Measurements from ENCODE around the gene MED13L. TPM values are rescaled to one million over a fixed set of nuclear protein-coding genes. Genes with fewer than 3 reads are reported as not detected.

Gene MED13L
- total and polyA plus RNA-seq, 2 experiments from 2014 or later = 11.7 to 88.7 TPM

GRCh38 chr12:116265351-116266147 lies 11.9 kb downstream of the MED13L start:
- no peaks in the 10 kb centered on the region for H3K27me3 ChIP-seq (replicated peaks; ENCODE audit: insufficient read depth)
- in situ Hi-C loops (cut with MboI) = no loop called here
- peaks cover 24% of the 10 kb centered on the region for H3F3A ChIP-seq (ENCODE audit: insufficient read depth)
- H3K9me3 ChIP-seq (ENCODE audit: low read depth) = no peaks in the 10 kb centered on the region
- H3K36me3 ChIP-seq (ENCODE audit: low read depth) = no peaks in the 10 kb centered on the region
- H3K9ac ChIP-seq = peak overlapping the region; percentile 31
- H3K9me2 ChIP-seq (ENCODE audit: insufficient read depth) = no peaks in the 10 kb centered on the region
- TF ChIP-seq EZH2phosphoT487 (IDR thresholded peaks at IDR 0.05; ENCODE audit: insufficient read depth, low read depth) = no peak
- TF ChIP-seq EZH2 (IDR thresholded peaks at IDR 0.05; ENCODE audit: insufficient read depth, poor library complexity, severe bottlenecking) = no peak
- peak overlapping the region; percentile 57 for H3K4me3 ChIP-seq
- peaks cover 73% of the 10 kb centered on the region for H3K4me1 ChIP-seq (ENCODE audit: insufficient read depth)
- H3K4me2 ChIP-seq (ENCODE audit: unreplicated experiment) = peak overlapping the region; percentile 76
- DNase-seq = peak; percentile 64
- 39 to 40% methylated on average over 7 of the region's 7 CpGs for WGBS, 2 experiments (ENCODE audit: low coverage in 1 of 2, low lambda C conversion rate in 2 of 2, missing lambda C conversion rate in 2 of 2)
- H4K20me1 ChIP-seq (ENCODE audit: insufficient read depth) = peaks cover 68% of the 10 kb centered on the region
- peaks cover 100% of the 10 kb centered on the region for H3K79me2 ChIP-seq (ENCODE audit: insufficient read depth)
- H3K27ac ChIP-seq = peak overlapping the region; percentile 29
- H2AFZ ChIP-seq = no peak overlapping the region

GRCh38 chr12:116264525-116265070 lies 12.9 kb downstream of the MED13L start:
- peaks cover 68% of the 10 kb centered on the region for H4K20me1 ChIP-seq (ENCODE audit: insufficient read depth)
- TF ChIP-seq EZH2 (IDR thresholded peaks at IDR 0.05; ENCODE audit: insufficient read depth, poor library complexity, severe bottlenecking) = no peak
- no peak for TF ChIP-seq EZH2phosphoT487 (IDR thresholded peaks at IDR 0.05; ENCODE audit: insufficient read depth, low read depth)
- H3K4me3 ChIP-seq = 0 out of 2 replicates have a peak overlapping the region, but pooled peaks have one; percentile 57
- H3K4me2 ChIP-seq (ENCODE audit: unreplicated experiment) = peak overlapping the region; percentile 76
- peaks cover 73% of the 10 kb centered on the region for H3K4me1 ChIP-seq (ENCODE audit: insufficient read depth)
- no peak overlapping the region for H2AFZ ChIP-seq
- H3K9me3 ChIP-seq (ENCODE audit: low read depth) = no peaks in the 10 kb centered on the region
- H3K27me3 ChIP-seq (replicated peaks; ENCODE audit: insufficient read depth) = no peaks in the 10 kb centered on the region
- no peaks in the 10 kb centered on the region for H3K9me2 ChIP-seq (ENCODE audit: insufficient read depth)
- H3F3A ChIP-seq (ENCODE audit: insufficient read depth) = peaks cover 24% of the 10 kb centered on the region
- H3K9ac ChIP-seq = no peak overlapping the region
- DNase-seq = no peak
- WGBS, 2 experiments (ENCODE audit: low coverage in 1 of 2, low lambda C conversion rate in 2 of 2, missing lambda C conversion rate in 2 of 2) = 95 to 98% methylated on average over 2 of the region's 2 CpGs
- no peak overlapping the region for H3K27ac ChIP-seq
- H3K36me3 ChIP-seq (ENCODE audit: low read depth) = no peaks in the 10 kb centered on the region
- in situ Hi-C loops (cut with MboI) = no loop called here
- H3K79me2 ChIP-seq (ENCODE audit: insufficient read depth) = peaks cover 100% of the 10 kb centered on the region

GRCh38 chr12:116263844-116264243 lies 13.6 kb downstream of the MED13L start:
- WGBS, 2 experiments (ENCODE audit: low coverage in 1 of 2, low lambda C conversion rate in 2 of 2, missing lambda C conversion rate in 2 of 2) = 63 to 86% methylated on average over 2 of the region's 2 CpGs
- H3K4me1 ChIP-seq (ENCODE audit: insufficient read depth) = peaks cover 73% of the 10 kb centered on the region
- in situ Hi-C loops (cut with MboI) = no loop called here

GRCh38 chr12:116263431-116263830 lies 14.1 kb downstream of the MED13L start:
- Histone ChIP-seq H3K9ac (no peak overlapping the region), H3K4me1 (ENCODE audit: insufficient read depth) (peaks cover 73% of the 10 kb centered on the region), H3K4me2 (ENCODE audit: unreplicated experiment) (no peak overlapping the region), H2AFZ (no peak overlapping the region), H3K36me3 (ENCODE audit: low read depth) (no peaks in the 10 kb centered on the region), H3F3A (ENCODE audit: insufficient read depth) (peaks cover 24% of the 10 kb centered on the region), H4K20me1 (ENCODE audit: insufficient read depth) (peaks cover 65% of the 10 kb centered on the region), H3K9me3 (ENCODE audit: low read depth) (no peaks in the 10 kb centered on the region), H3K27ac (no peak overlapping the region), H3K79me2 (ENCODE audit: insufficient read depth) (peaks cover 100% of the 10 kb centered on the region), H3K27me3 (replicated peaks; ENCODE audit: insufficient read depth) (no peaks in the 10 kb centered on the region), H3K9me2 (ENCODE audit: insufficient read depth) (no peaks in the 10 kb centered on the region), H3K4me3 (no peak overlapping the region)
- TF ChIP-seq EZH2 (IDR thresholded peaks at IDR 0.05; ENCODE audit: insufficient read depth, poor library complexity, severe bottlenecking) (no peak), EZH2phosphoT487 (IDR thresholded peaks at IDR 0.05; ENCODE audit: insufficient read depth, low read depth) (no peak)
- WGBS, 2 experiments (ENCODE audit: low coverage in 1 of 2, low lambda C conversion rate in 2 of 2, missing lambda C conversion rate in 2 of 2) = 90 to 98% methylated on average over 1 of the region's 1 CpG
- in situ Hi-C loops (cut with MboI) = no loop called here
- no peak for DNase-seq

More at GRCh38 chr12:116263844-116264243, 13.6 kb downstream of the MED13L start:
- Histone ChIP-seq H3F3A (ENCODE audit: insufficient read depth) (peaks cover 24% of the 10 kb centered on the region), H3K4me3 (no peak overlapping the region), H3K27ac (no peak overlapping the region), H3K9me3 (ENCODE audit: low read depth) (no peaks in the 10 kb centered on the region), H2AFZ (no peak overlapping the region), H4K20me1 (ENCODE audit: insufficient read depth) (peaks cover 68% of the 10 kb centered on the region), H3K36me3 (ENCODE audit: low read depth) (no peaks in the 10 kb centered on the region), H3K9me2 (ENCODE audit: insufficient read depth) (no peaks in the 10 kb centered on the region), H3K79me2 (ENCODE audit: insufficient read depth) (peaks cover 100% of the 10 kb centered on the region), H3K9ac (no peak overlapping the region), H3K4me2 (ENCODE audit: unreplicated experiment) (no peak overlapping the region), H3K27me3 (replicated peaks; ENCODE audit: insufficient read depth) (no peaks in the 10 kb centered on the region)
- DNase-seq = no peak
- TF ChIP-seq EZH2phosphoT487 (IDR thresholded peaks at IDR 0.05; ENCODE audit: insufficient read depth, low read depth) (no peak), EZH2 (IDR thresholded peaks at IDR 0.05; ENCODE audit: insufficient read depth, poor library complexity, severe bottlenecking) (no peak)
